Occipital lobe (tissue), 2 donors: Measurements from ENCODE around the gene RFX4. TPM values are rescaled to one million over a fixed set of nuclear protein-coding genes. Genes with fewer than 3 reads are reported as not detected.

Experiments used
- DNase-seq: peaks from one replicate; lab custom pipeline; 2025; lab: John Stamatoyannopoulos, UW
- total RNA-seq: library from RNA; depleted of rRNA; stranded (reverse); fragments of >200 nt; gene quantifications from one replicate; pipeline ENCODE4 v1.2.3, GENCODE V29; 2014

The RFX4 gene
- total RNA-seq, 1 donor from 2014 or later = 3.6 TPM

- DNase-seq = no peak
Observed at GRCh38 chr12:106645465-106646330, 62.9 kb downstream of the RFX4 start.

- no peak for DNase-seq
Observed at GRCh38 chr12:106646472-106646871, 63.7 kb downstream of the RFX4 start.

- DNase-seq = no peak
Observed at GRCh38 chr12:106647793-106648514, 65.2 kb downstream of the RFX4 start.

- no peak for DNase-seq
Observed at GRCh38 chr12:106648736-106649135, 65.9 kb downstream of the RFX4 start.

- no peak for DNase-seq
Observed at GRCh38 chr12:106651552-106651951, 68.7 kb downstream of the RFX4 start.

GRCh38 chr12:106652510-106653015 lies 69.8 kb downstream of the RFX4 start:
- DNase-seq = no peak

GRCh38 chr12:106655577-106655976 lies 72.8 kb downstream of the RFX4 start:
- no peak for DNase-seq

- no peak for DNase-seq
Observed at GRCh38 chr12:106657488-106657887, 74.7 kb downstream of the RFX4 start.

GRCh38 chr12:106663385-106663784 lies 80.6 kb downstream of the RFX4 start:
- no peak for DNase-seq

GRCh38 chr12:106669216-106669615 lies 86.4 kb downstream of the RFX4 start:
- no peak for DNase-seq

GRCh38 chr12:106670131-106670530 lies 87.3 kb downstream of the RFX4 start:
- no peak for DNase-seq

- DNase-seq = no peak
Observed at GRCh38 chr12:106671840-106672239, 89.0 kb downstream of the RFX4 start.

GRCh38 chr12:106672314-106673025 lies 89.7 kb downstream of the RFX4 start:
- DNase-seq = no peak

GRCh38 chr12:106673141-106673540 lies 90.3 kb downstream of the RFX4 start:
- DNase-seq = no peak

GRCh38 chr12:106675651-106676435 lies 93.0 kb downstream of the RFX4 start:
- DNase-seq = no peak

- no peak for DNase-seq
Observed at GRCh38 chr12:106679574-106679973, 96.8 kb downstream of the RFX4 start.

GRCh38 chr12:106680280-106680679 lies 97.5 kb downstream of the RFX4 start:
- no peak for DNase-seq

GRCh38 chr12:106681210-106681609 lies 98.4 kb downstream of the RFX4 start:
- no peak for DNase-seq

GRCh38 chr12:106682594-106683234 lies 99.9 kb downstream of the RFX4 start:
- DNase-seq = no peak

GRCh38 chr12:106684497-106684896 lies 101.7 kb downstream of the RFX4 start:
- no peak for DNase-seq

- DNase-seq = no peak
Observed at GRCh38 chr12:106685381-106685780, 102.6 kb downstream of the RFX4 start.
